HG03139 (cell line): ENCODE results near the gene PLD2.
"Not testable (repeated sequence)": the region's sequence is repeated elsewhere in the genome, so short reads cannot be mapped to it uniquely, and the experiment has no call there.

ENCODE experiments used
- ATAC-seq: cut with Tn5 transposase; IDR thresholded peaks from one replicate; pipeline ENCODE4 v1.9.1; 2021; ENCODE audit not compliant: unreplicated experiment

PLD2 gene

GRCh38 chr17:4853208-4853671 is 46.3 kb downstream of the PLD2 start:
- ATAC-seq, result no peak

GRCh38 chr17:4854111-4854681 is 47.2 kb downstream of the PLD2 start:
- ATAC-seq, result no peak

GRCh38 chr17:4856271-4856936 is 49.5 kb downstream of the PLD2 start:
- no peak for ATAC-seq

- no peak for ATAC-seq
These were observed 50.0 kb downstream of the PLD2 start for GRCh38 chr17:4856937-4857314.

GRCh38 chr17:4857347-4857746 is 50.4 kb downstream of the PLD2 start:
- not testable (repeated sequence) for ATAC-seq

- ATAC-seq, result no peak
These were observed 51.3 kb downstream of the PLD2 start for GRCh38 chr17:4858068-4858881.

GRCh38 chr17:4858882-4859260 is 51.9 kb downstream of the PLD2 start:
- no peak for ATAC-seq

GRCh38 chr17:4859816-4860625 is 53.1 kb downstream of the PLD2 start:
- no peak for ATAC-seq

- no peak for ATAC-seq
These were observed 53.7 kb downstream of the PLD2 start for GRCh38 chr17:4860651-4861050.

- ATAC-seq, result no peak
These were observed 54.1 kb downstream of the PLD2 start for GRCh38 chr17:4861052-4861451.

- ATAC-seq, result no peak
These were observed 55.8 kb downstream of the PLD2 start for GRCh38 chr17:4862720-4863119.

GRCh38 chr17:4863321-4863720 is 56.4 kb downstream of the PLD2 start:
- ATAC-seq, result no peak

- ATAC-seq, result not testable (repeated sequence)
These were observed 60.6 kb downstream of the PLD2 start for GRCh38 chr17:4867535-4867934.

GRCh38 chr17:4869058-4869998 is 62.4 kb downstream of the PLD2 start:
- not testable (repeated sequence) for ATAC-seq

- no peak for ATAC-seq
These were observed 63.9 kb downstream of the PLD2 start for GRCh38 chr17:4870855-4871254.

GRCh38 chr17:4872786-4873185 is 65.8 kb downstream of the PLD2 start:
- no peak for ATAC-seq
